Kidney (tissue), 14 donors: ENCODE results near the gene TRAF3. TPM values are rescaled to one million over a fixed set of nuclear protein-coding genes. Genes with fewer than 3 reads are reported as not detected.

Experiments used
- DNase-seq, 5 donors: peaks; one replicate each; pipeline ENCODE4 v3.0.0-alpha.2; 2013 to 2020
- FAIRE-seq: peaks from 2 replicates; lab custom pipeline; 2012; peaks lifted over from hg19 to GRCh38; lab: Jason Lieb, UNC
- H3K27ac ChIP-seq, 2 donors: one replicate each; pipeline ENCODE4 v1.7.0; 2013; ENCODE audit warnings: low read depth in 2 of 2, low read length in 2 of 2, inconsistent platforms in 1 of 2
- H3K27me3 ChIP-seq: one replicate; pipeline ENCODE4 v1.7.1; 2013; ENCODE audit warnings: low read length, inconsistent platforms; ENCODE audit not compliant: control insufficient read depth, insufficient read depth
- H3K36me3 ChIP-seq, 3 donors: one replicate each; pipeline versions ENCODE4 v1.7.0 to v1.7.1; 2013; ENCODE audit warnings: low read length in 3 of 3, control low read depth in 1 of 3, inconsistent platforms in 1 of 3; ENCODE audit not compliant: insufficient read depth in 3 of 3, control insufficient read depth in 2 of 3
- H3K4me1 ChIP-seq, 3 donors: one replicate each; pipeline versions ENCODE4 v1.7.0 to v1.7.1; 2013; ENCODE audit warnings: low read length in 3 of 3, inconsistent platforms in 1 of 3, low read depth in 1 of 3; ENCODE audit not compliant: control insufficient read depth in 2 of 3, insufficient read depth in 2 of 3
- H3K4me3 ChIP-seq, 3 donors: one replicate each; pipeline versions ENCODE4 v1.7.0 to v1.8.1; 2013; ENCODE audit warnings: low read length in 3 of 3, control low read depth in 1 of 3, inconsistent platforms in 1 of 3
- H3K9ac ChIP-seq, 3 donors: one replicate each; pipeline versions ENCODE4 v1.7.0 to v1.7.1; 2013; ENCODE audit warnings: low read length in 3 of 3, control low read depth in 1 of 3, inconsistent platforms in 1 of 3
- H3K9me3 ChIP-seq, 3 donors: one replicate each; pipeline versions ENCODE4 v1.7.0 to v1.7.1; 2013; ENCODE audit warnings: low read length in 3 of 3, control low read depth in 1 of 3, inconsistent platforms in 1 of 3; ENCODE audit not compliant: control insufficient read depth in 2 of 3, insufficient read depth in 1 of 3
- intact Hi-C: fragments of 100-400 bp; cut with DNase I; formaldehyde crosslinking; loops from one replicate; pipeline ENCODE4 v1.11.1; 2022
- polyA plus RNA-seq: library from polyadenylated mRNA; stranded (reverse); fragments of 350-450 nt; fragmentation: Illumina TruSeq; extraction: RNeasy Lipid Tissue Mini Kit (QIAGEN cat#74804); gene quantifications from one replicate; pipeline ENCODE4 v1.2.3, GENCODE V29; 2014; ENCODE audit warnings: low read depth, low replicate concordance; ENCODE audit not compliant: insufficient read depth
- total RNA-seq: library from RNA; stranded (reverse); fragmentation: NEBNext Ultra II Directional; extraction: Animal tissue kit (Norgen Biotek cat#: 25700); gene quantifications from one replicate; pipeline ENCODE4 v1.2.1, GENCODE V29; 2021
- TF ChIP-seq, protein P1 (sequence below): IDR thresholded peaks from 3 replicates; pipeline ENCODE4 v1.5.1; 2012; ENCODE audit warnings: mild to moderate bottlenecking, moderate library complexity, borderline replicate concordance; ENCODE audit not compliant: insufficient read depth; ENCODE audit errors: extremely low read depth
- donor health status: control.
- donor health status: control.
- donor health status: control.
- donor health status: control.
- donor health status: control.
- donor health status: DM: yes; HTN: yes; CAD: no.
- donor health status: Normal renal cell carcinoma (clear cell type).

TRAF3 gene
- total and polyA plus RNA-seq, 2 donors from 2014 or later = 5.2 to 35.4 TPM

DNA sequence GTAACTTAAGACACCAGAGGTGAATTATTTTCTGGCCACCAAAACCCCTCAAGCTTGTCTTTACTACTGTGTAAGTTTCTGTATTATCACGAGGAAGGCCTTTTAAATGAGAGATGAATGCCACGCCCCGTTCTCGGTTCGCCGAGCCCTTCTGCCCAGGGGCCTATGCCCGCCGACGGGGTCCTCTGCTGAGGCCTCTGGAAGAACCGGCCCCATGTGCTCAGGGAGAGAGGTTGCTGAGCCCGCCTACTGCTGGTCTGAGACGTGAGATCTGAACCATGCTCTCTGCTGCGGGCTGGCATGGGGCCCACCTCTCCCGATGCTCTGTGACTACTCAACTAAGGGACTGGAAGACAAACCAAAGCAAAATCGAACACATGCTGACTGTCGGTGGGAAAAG lies 166.2 kb downstream of the TRAF3 start:
- intact Hi-C loops = no loop called here
- DNase-seq = peak in 1 of 5 donors; percentile 14
- no peak overlapping the region for H3K4me3 ChIP-seq
- H3K27ac ChIP-seq = no peak overlapping the region
- no peaks in the 10 kb centered on the region for H3K9me3 ChIP-seq
- no peak for FAIRE-seq
- H3K27me3 ChIP-seq = no peaks in the 10 kb centered on the region
- no peaks in the 10 kb centered on the region for H3K4me1 ChIP-seq
- peaks cover 0 to 46% (median 38%) of the 10 kb centered on the region in 3 donors for H3K36me3 ChIP-seq
- no peak overlapping the region for H3K9ac ChIP-seq
- TF ChIP-seq, protein P1, sequence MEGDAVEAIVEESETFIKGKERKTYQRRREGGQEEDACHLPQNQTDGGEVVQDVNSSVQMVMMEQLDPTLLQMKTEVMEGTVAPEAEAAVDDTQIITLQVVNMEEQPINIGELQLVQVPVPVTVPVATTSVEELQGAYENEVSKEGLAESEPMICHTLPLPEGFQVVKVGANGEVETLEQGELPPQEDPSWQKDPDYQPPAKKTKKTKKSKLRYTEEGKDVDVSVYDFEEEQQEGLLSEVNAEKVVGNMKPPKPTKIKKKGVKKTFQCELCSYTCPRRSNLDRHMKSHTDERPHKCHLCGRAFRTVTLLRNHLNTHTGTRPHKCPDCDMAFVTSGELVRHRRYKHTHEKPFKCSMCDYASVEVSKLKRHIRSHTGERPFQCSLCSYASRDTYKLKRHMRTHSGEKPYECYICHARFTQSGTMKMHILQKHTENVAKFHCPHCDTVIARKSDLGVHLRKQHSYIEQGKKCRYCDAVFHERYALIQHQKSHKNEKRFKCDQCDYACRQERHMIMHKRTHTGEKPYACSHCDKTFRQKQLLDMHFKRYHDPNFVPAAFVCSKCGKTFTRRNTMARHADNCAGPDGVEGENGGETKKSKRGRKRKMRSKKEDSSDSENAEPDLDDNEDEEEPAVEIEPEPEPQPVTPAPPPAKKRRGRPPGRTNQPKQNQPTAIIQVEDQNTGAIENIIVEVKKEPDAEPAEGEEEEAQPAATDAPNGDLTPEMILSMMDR = no peak

- H3K27me3 ChIP-seq = no peaks in the 10 kb centered on the region
- no peaks in the 10 kb centered on the region for H3K4me1 ChIP-seq
- H3K27ac ChIP-seq = no peak overlapping the region
- H3K4me3 ChIP-seq = no peak overlapping the region
- DNase-seq = peak in 1 of 5 donors; percentile 53
- H3K36me3 ChIP-seq = peaks cover 0 to 49% (median 41%) of the 10 kb centered on the region in 3 donors
- TF ChIP-seq, protein P1 = no peak
- intact Hi-C loops = no loop called here
- FAIRE-seq = no peak
- no peak overlapping the region for H3K9ac ChIP-seq
- H3K9me3 ChIP-seq = no peaks in the 10 kb centered on the region
These were observed 166.7 kb downstream of the TRAF3 start for GRCh38 chr14:102943979-102944378.

DNA sequence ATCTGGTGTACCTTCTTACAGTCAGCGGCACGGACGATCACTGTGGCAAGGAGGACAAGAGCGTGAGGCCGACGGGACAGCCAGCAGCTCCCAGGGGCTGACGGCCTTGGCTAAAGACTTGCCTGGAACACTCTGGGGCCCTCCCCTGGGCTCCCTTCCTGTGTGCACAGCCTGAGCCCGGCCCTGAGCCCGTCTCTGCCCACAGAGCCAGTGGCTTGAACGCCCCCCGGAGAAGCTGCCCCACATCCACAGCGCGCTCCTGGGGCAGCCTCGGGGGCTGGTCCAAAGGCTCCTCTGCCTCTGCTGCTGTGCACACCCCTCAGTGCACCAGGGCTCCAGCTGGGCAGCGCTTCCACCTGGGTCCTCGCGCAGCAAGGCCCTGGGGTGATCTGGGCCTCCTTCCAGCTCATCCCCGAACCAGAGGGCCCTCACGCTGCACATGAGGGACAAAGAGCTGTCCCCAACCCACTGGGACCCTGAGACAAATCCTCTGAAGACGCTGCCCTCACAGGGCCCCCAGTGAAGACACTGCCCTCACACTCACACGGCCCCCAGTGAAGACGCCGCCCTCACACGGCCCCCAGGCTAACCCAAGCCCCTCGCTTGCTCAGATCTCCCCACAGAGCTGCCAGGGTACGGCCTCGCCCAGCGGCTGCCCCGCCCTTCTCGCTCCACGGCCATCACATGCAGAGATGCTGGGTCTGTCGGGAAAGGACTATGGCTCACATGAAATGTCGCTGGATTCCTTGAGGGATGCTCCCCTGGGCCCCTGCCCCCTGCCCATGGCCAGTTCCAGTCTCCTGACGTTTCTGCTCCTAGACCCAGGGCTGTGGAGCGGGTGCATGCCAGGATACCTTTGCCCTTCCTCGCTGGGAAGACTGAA lies 167.4 kb downstream of the TRAF3 start:
- intact Hi-C loops = no loop called here

More for the DNA sequence above, 167.4 kb downstream of the TRAF3 start:
- FAIRE-seq = no peak
- TF ChIP-seq, protein P1 = no peak
- no peaks in the 10 kb centered on the region for H3K4me1 ChIP-seq
- H3K9ac ChIP-seq = no peak overlapping the region
- peak in 1 of 5 donors; percentile 62 for DNase-seq
- peaks cover 2 to 51% (median 42%) of the 10 kb centered on the region in 3 donors for H3K36me3 ChIP-seq
- no peak overlapping the region for H3K27ac ChIP-seq
- no peaks in the 10 kb centered on the region for H3K27me3 ChIP-seq
- H3K4me3 ChIP-seq = no peak overlapping the region
- no peaks in the 10 kb centered on the region for H3K9me3 ChIP-seq
